Activated B cell treated with CpG ODN at 0.5 μM for 24 hours (primary cell): Measurements from ENCODE around the gene COG5. TPM values are rescaled to one million over a fixed set of nuclear protein-coding genes. Genes with fewer than 3 reads are reported as not detected.

Source experiments
- ATAC-seq: fragments of 200-7000 bp; cut with Tn5 transposase; one replicate; pipeline ENCODE4 v1.10.0; 2021; ENCODE audit warnings: low read depth, mild to moderate bottlenecking, moderate library complexity
- CTCF ChIA-PET: fragments of 350-600 bp; sonication (Branson Sonifier 250); formaldehyde crosslinking; loops from one replicate; lab custom pipeline; 2021; ENCODE audit warnings: antibody characterized with exemption; lab: Charles Lee
- POLR2A ChIA-PET: fragments of 350-600 bp; sonication (Branson Sonifier 250); formaldehyde crosslinking; loops from one replicate; lab custom pipeline; 2021; ENCODE audit warnings: antibody characterized with exemption; lab: Charles Lee
- DNase-seq: peaks from one replicate; pipeline ENCODE4 v3.0.0; 2022
- H3K27ac Mint-ChIP-seq: one replicate; pipeline ENCODE4 v1.8.0; 2020; ENCODE audit warnings: mixed read lengths
- H3K27me3 Mint-ChIP-seq: one replicate; pipeline ENCODE4 v1.8.0; 2021; ENCODE audit warnings: mixed read lengths
- H3K36me3 Mint-ChIP-seq: one replicate; pipeline ENCODE4 v1.8.0; 2021; ENCODE audit warnings: low read depth, mixed read lengths
- H3K4me1 Mint-ChIP-seq: one replicate; pipeline ENCODE4 v1.8.0; 2021; ENCODE audit warnings: mixed read lengths
- H3K4me3 Mint-ChIP-seq: one replicate; pipeline ENCODE4 v1.8.0; 2020; ENCODE audit warnings: mild to moderate bottlenecking, mixed read lengths
- H3K9me3 Mint-ChIP-seq: one replicate; pipeline ENCODE4 v1.8.0; 2020; ENCODE audit warnings: mixed read lengths
- intact Hi-C: fragments of 100-400 bp; cut with micrococcal nuclease; formaldehyde crosslinking; loops from one replicate; pipeline ENCODE4 v1.15.1; 2024
- total RNA-seq: library from RNA; stranded (reverse); gene quantifications from 2 replicates; pipeline ENCODE4 v1.2.3, GENCODE V29; 2022
- TF ChIP-seq, protein P1 (sequence below): fragments of 200-600 bp; IDR thresholded peaks from one replicate; pipeline ENCODE4 v1.8.0; 2022; ENCODE audit warnings: antibody characterized with exemption, mild to moderate bottlenecking

COG5 gene
- total RNA-seq, 1 donor from 2014 or later, result 47.0 TPM

DNA sequence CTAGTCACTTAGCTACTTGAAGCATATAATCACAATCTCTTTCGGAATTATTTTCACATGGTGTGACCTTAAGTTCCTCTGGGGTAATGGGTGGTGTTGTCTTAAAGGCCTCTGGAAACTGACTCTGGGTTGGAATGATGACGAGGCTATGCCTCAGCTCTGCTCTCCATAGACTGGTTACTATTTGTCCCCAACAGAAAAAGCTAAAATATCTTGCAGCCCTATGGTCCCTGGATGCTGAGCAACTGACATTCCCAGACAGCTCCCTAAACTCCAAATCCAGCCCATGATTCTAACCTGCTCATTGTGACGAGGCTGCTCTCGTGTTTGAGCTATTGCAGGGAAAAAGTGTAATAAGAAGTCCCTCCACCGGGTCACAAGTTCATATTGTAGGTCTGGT, 343.4 kb downstream of the COG5 start:
- no peaks in the 10 kb centered on the region for H3K4me1 Mint-ChIP-seq
- peaks cover 7% of the 10 kb centered on the region for H3K9me3 Mint-ChIP-seq
- intact Hi-C loops, result no loop called here
- H3K27me3 Mint-ChIP-seq, result no peaks in the 10 kb centered on the region
- ATAC-seq (no peak), DNase-seq (no peak)
- CTCF ChIA-PET, result no interaction called here
- POLR2A ChIA-PET, result interaction anchor here (0.7 kb wide), 2 partner anchors 11 to 94 kb away, joined by 4 to 7 read pairs; no protein-coding TSS in a partner anchor
- H3K27ac Mint-ChIP-seq, result no peak overlapping the region
- H3K4me3 Mint-ChIP-seq, result no peak overlapping the region
- H3K36me3 Mint-ChIP-seq, result peaks cover 41% of the 10 kb centered on the region
- TF ChIP-seq, protein P1, sequence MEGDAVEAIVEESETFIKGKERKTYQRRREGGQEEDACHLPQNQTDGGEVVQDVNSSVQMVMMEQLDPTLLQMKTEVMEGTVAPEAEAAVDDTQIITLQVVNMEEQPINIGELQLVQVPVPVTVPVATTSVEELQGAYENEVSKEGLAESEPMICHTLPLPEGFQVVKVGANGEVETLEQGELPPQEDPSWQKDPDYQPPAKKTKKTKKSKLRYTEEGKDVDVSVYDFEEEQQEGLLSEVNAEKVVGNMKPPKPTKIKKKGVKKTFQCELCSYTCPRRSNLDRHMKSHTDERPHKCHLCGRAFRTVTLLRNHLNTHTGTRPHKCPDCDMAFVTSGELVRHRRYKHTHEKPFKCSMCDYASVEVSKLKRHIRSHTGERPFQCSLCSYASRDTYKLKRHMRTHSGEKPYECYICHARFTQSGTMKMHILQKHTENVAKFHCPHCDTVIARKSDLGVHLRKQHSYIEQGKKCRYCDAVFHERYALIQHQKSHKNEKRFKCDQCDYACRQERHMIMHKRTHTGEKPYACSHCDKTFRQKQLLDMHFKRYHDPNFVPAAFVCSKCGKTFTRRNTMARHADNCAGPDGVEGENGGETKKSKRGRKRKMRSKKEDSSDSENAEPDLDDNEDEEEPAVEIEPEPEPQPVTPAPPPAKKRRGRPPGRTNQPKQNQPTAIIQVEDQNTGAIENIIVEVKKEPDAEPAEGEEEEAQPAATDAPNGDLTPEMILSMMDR, result no peak

DNA sequence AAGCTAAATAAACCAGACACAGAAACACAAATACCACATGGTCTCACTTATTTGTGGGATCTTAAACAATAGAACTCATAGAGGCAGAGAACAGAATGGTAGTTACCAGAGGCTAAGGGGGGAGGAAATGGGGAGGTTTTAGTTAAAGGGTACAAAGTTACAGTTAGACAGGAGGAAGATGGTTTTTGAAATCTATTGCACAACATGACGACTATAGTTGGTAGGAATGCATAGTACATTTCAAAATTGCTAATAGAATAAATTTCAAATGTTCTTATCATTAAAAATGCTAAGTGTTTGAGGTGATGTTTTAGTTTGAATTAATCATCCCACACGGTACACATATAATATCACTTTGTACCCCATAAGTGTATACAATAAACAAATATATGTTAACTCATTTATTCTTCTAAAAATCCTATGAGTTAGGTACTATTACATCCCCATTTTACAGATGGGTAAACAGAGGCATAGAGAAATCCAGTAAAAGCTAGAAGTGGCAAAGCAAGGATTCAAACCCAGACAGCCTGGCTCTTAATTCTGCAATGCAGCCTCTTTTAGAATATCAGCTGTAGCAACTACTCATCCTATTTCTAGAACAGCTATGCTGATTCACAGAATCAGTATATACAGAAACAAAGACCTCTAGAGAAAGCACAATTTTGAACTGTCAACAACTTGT, 344.0 kb downstream of the COG5 start:
- Mint-ChIP-seq H3K36me3 (peaks cover 46% of the 10 kb centered on the region), H3K27me3 (no peaks in the 10 kb centered on the region), H3K4me3 (no peak overlapping the region), H3K4me1 (no peaks in the 10 kb centered on the region), H3K27ac (no peak overlapping the region), H3K9me3 (peaks cover 10% of the 10 kb centered on the region)
- intact Hi-C loops, result no loop called here
- TF ChIP-seq, protein P1, result no peak
- POLR2A ChIA-PET, result interaction anchor here (0.7 kb wide), 2 partner anchors 10 to 93 kb away, joined by 4 to 7 read pairs; no protein-coding TSS in a partner anchor
- ATAC-seq (no peak), DNase-seq (no peak)
- CTCF ChIA-PET, result no interaction called here

DNA sequence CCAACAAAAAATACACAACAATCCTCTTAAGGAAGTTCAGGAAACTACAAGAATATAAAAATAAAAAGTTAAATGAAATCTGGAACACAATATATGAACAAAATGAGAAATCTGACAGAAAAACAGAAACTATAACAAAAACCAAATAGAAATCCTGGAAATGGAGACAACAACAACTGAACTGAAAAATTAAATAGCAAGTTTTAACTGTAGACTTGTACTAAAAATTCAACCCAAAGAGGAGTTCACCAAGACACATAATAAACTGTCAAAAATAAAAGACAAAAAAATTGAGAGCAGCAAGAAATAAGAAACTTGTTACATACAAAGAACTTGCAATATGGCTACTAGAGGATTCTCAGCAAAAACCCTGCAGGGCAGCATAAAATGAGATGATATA, 349.8 kb downstream of the COG5 start:
- Mint-ChIP-seq H3K9me3 (peaks cover 17% of the 10 kb centered on the region), H3K36me3 (peaks cover 65% of the 10 kb centered on the region), H3K4me3 (no peak overlapping the region), H3K27ac (no peak overlapping the region), H3K4me1 (no peaks in the 10 kb centered on the region), H3K27me3 (no peaks in the 10 kb centered on the region)
- ChIA-PET CTCF (no interaction called here), POLR2A (no interaction called here)
- no peak for ATAC-seq
- intact Hi-C loops, result no loop called here
- TF ChIP-seq, protein P1, result no peak
- no peak for DNase-seq

DNA sequence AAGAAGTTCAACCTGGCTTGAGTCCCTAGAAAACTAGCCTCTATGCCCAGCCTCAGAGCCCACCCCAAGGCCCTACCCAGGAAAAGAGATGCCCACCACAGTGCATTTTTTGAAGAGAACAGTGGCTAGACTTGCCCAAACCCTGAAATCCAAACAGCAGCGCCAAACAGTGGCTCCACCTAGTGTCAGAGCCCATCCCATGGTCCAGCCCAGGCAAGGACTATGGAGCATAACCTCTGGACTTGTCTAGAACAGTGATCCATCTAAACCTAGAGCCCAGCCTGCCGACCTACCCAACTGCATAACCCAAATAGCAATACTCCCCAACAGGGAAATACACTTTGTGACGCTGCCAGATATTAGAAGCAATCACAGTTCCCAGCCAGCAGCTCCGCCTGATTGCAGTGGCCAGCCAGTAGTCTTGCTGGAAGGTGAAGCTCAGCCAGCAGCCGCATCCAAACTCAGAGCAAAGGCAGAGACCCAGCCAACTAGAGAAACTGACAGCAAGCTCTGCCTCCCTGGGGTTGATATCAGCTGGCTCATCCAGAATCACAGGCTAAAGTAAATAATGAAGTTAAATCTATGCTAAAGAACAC, 350.4 kb downstream of the COG5 start:
- H3K4me3 Mint-ChIP-seq, result no peak overlapping the region

DNA sequence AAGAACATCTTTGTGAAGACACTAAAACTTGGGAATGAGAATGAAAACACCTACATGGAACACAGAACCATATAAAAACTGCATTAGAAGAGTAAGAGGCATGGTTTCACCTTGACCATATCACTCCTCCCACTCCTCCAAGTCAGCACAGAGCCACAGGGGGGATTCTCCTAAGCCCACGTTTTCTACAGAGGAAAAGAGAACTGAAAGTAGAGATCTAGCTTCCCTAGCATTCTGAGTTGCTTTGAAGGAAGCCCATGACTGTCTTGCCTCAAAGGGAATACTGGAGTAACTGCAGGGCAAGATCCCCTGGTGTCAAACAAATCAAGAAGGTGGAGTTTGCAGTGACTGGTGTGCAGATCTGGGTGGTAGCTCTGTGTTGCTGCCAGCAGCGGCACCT, 351.0 kb downstream of the COG5 start:
- no peak overlapping the region for H3K27ac Mint-ChIP-seq
- H3K4me3 Mint-ChIP-seq, result no peak overlapping the region
- H3K4me1 Mint-ChIP-seq, result no peaks in the 10 kb centered on the region
- no peaks in the 10 kb centered on the region for H3K27me3 Mint-ChIP-seq
- peaks cover 17% of the 10 kb centered on the region for H3K9me3 Mint-ChIP-seq
- TF ChIP-seq, protein P1, result no peak
- peaks cover 70% of the 10 kb centered on the region for H3K36me3 Mint-ChIP-seq
- DNase-seq, result no peak
- POLR2A ChIA-PET, result no interaction called here
- no peak for ATAC-seq
- CTCF ChIA-PET, result no interaction called here
- intact Hi-C loops, result no loop called here

More for the DNA sequence above, 350.4 kb downstream of the COG5 start:
- DNase-seq, result no peak
- ATAC-seq, result no peak
- ChIA-PET POLR2A (no interaction called here), CTCF (no interaction called here)
- Mint-ChIP-seq H3K9me3 (peaks cover 17% of the 10 kb centered on the region), H3K36me3 (peaks cover 66% of the 10 kb centered on the region), H3K27me3 (no peaks in the 10 kb centered on the region), H3K4me1 (no peaks in the 10 kb centered on the region), H3K27ac (no peak overlapping the region)
- intact Hi-C loops, result no loop called here
- TF ChIP-seq, protein P1, result no peak
